Measurements from ENCODE around the gene DCUN1D2. TPM values are rescaled to one million over a fixed set of nuclear protein-coding genes. Genes with fewer than 3 reads are reported as not detected.
A peak's percentile ranks its signal among the peaks of the same experiment; 100 is the strongest.

Gene DCUN1D2
- total and polyA plus RNA-seq, 5 donors from 2014 or later, result 6.8 to 23.0 (median 9.3) TPM

- H3K36me3 ChIP-seq (ENCODE audit: control insufficient read depth, insufficient read depth, low read length), result peaks cover 37% of the 10 kb centered on the region
- peaks cover 31% of the 10 kb centered on the region for H3K36me3 Mint-ChIP-seq
- H3K4me3 Mint-ChIP-seq, result no peak overlapping the region
- no peak for ATAC-seq (ENCODE audit: low read depth in 2 of 2)
- no peaks in the 10 kb centered on the region for H3K9me3 ChIP-seq (ENCODE audit: control insufficient read depth in 2 of 2, low read length in 2 of 2)
- peak overlapping the region in 2 of 3 donors; percentile 48 to 68 for H3K27ac Mint-ChIP-seq
- DNase-seq, result no peak
- H3K27me3 ChIP-seq (ENCODE audit: control insufficient read depth, insufficient read depth, low read length), result no peaks in the 10 kb centered on the region
- no peak overlapping the region for H3K4me3 ChIP-seq (ENCODE audit: low read depth, low read length)
- H3K4me1 ChIP-seq (ENCODE audit: control insufficient read depth, insufficient read depth, low read length, poor library complexity, severe bottlenecking), result no peaks in the 10 kb centered on the region
- peaks cover 0 to 4% (median 0%) of the 10 kb centered on the region in 4 donors for H3K4me1 Mint-ChIP-seq
- H3K27ac ChIP-seq (ENCODE audit: insufficient read depth, low read length, poor library complexity, severe bottlenecking), result no peak overlapping the region
- H3K9me3 Mint-ChIP-seq, result no peaks in the 10 kb centered on the region
- H3K27me3 Mint-ChIP-seq, result no peaks in the 10 kb centered on the region
These were observed 15.6 kb upstream of the DCUN1D2 start for GRCh38 chr13:113506025-113506685.

DNA sequence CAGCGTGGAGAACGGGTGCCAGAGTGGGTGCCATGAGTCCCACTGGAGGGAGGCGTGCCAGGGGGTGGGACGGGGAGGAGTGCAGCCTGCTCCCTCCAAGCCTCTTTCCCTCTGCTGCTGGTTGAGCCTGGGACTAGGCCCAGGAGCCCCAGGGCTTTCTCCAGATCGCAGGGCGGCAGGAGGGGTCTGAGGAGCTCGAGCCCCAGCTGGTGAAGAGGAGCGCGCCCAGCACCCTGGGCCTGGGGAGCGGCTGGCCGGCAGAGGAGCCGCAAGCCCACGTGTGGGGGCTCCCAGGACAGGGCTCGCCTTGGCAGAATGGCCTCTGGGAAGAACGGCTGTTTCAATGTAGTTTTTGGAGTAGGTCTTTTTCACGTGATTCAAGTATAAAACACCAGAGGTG is 12.2 kb upstream of the DCUN1D2 start:
- Mint-ChIP-seq H3K4me3 (no peak overlapping the region), H3K36me3 (peaks cover 43% of the 10 kb centered on the region), H3K27me3 (no peaks in the 10 kb centered on the region), H3K9me3 (no peaks in the 10 kb centered on the region), H3K4me1 (peaks cover 0 to 5% (median under 1%) of the 10 kb centered on the region in 4 donors), H3K27ac (no peak overlapping the region)
- ATAC-seq (ENCODE audit: low read depth in 2 of 2) (no peak), DNase-seq (no peak)
- Histone ChIP-seq H3K27me3 (ENCODE audit: control insufficient read depth, insufficient read depth, low read length) (no peaks in the 10 kb centered on the region), H3K4me3 (ENCODE audit: low read depth, low read length) (no peak overlapping the region), H3K27ac (ENCODE audit: insufficient read depth, low read length, poor library complexity, severe bottlenecking) (no peak overlapping the region), H3K9me3 (ENCODE audit: control insufficient read depth in 2 of 2, low read length in 2 of 2) (no peaks in the 10 kb centered on the region), H3K4me1 (ENCODE audit: control insufficient read depth, insufficient read depth, low read length, poor library complexity, severe bottlenecking) (no peaks in the 10 kb centered on the region), H3K36me3 (ENCODE audit: control insufficient read depth, insufficient read depth, low read length) (peaks cover 61% of the 10 kb centered on the region)

DNA sequence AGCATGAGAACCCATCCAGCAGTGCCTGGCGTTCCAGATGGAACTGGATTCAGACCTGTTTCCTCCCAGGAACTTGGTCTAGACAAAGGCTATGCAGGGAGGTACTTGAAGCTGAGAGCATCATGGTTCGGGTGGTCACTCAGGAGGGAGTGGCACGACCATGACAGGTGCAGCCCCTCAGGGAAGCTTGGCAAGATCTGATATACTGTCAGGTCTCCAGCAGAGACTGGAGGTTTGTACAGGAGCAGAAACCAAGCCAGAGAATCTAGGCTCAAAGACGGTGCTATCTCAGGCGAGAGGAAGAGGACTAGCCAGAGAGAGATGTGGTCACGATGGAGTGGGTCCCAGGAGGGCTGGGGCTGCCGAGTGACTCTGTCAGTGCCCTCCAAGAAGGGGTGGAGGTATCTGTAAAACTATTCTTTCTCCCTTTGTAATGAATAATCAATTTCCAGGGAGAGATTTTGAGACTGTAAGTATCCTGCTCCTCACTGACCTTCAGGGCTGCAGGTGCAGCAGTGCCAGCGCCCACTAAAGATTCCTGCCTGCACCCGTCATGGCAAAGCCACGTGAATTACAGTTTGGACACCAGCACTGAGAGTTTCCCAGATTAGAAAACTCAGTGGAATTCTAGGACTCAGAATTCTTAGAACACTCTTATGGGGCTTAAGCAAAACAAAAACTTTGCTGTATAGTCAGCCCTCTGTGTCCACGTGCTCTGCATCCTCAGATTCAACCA is 10.2 kb upstream of the DCUN1D2 start:
- no peak for ATAC-seq (ENCODE audit: low read depth in 2 of 2)
- peaks cover 77% of the 10 kb centered on the region for H3K36me3 ChIP-seq (ENCODE audit: control insufficient read depth, insufficient read depth, low read length)
- H3K4me3 ChIP-seq (ENCODE audit: low read depth, low read length), result no peak overlapping the region
- Mint-ChIP-seq H3K4me1 (peaks cover 5 to 11% (median 9%) of the 10 kb centered on the region in 4 donors), H3K9me3 (no peaks in the 10 kb centered on the region), H3K27ac (no peak overlapping the region), H3K4me3 (no peak overlapping the region), H3K36me3 (peaks cover 52% of the 10 kb centered on the region), H3K27me3 (no peaks in the 10 kb centered on the region)
- no peak overlapping the region for H3K27ac ChIP-seq (ENCODE audit: insufficient read depth, low read length, poor library complexity, severe bottlenecking)
- H3K27me3 ChIP-seq (ENCODE audit: control insufficient read depth, insufficient read depth, low read length), result no peaks in the 10 kb centered on the region
- DNase-seq, result no peak
- H3K4me1 ChIP-seq (ENCODE audit: control insufficient read depth, insufficient read depth, low read length, poor library complexity, severe bottlenecking), result peaks cover 6% of the 10 kb centered on the region
- no peaks in the 10 kb centered on the region for H3K9me3 ChIP-seq (ENCODE audit: control insufficient read depth in 2 of 2, low read length in 2 of 2)

- H3K27ac Mint-ChIP-seq, result no peak overlapping the region
- no peaks in the 10 kb centered on the region for H3K9me3 ChIP-seq (ENCODE audit: control insufficient read depth in 2 of 2, low read length in 2 of 2)
- no peak overlapping the region for H3K4me3 Mint-ChIP-seq
- no peak overlapping the region for H3K27ac ChIP-seq (ENCODE audit: insufficient read depth, low read length, poor library complexity, severe bottlenecking)
- H3K36me3 Mint-ChIP-seq, result peaks cover 46% of the 10 kb centered on the region
- H3K27me3 Mint-ChIP-seq, result no peaks in the 10 kb centered on the region
- ATAC-seq (ENCODE audit: low read depth in 2 of 2) (no peak), DNase-seq (no peak)
- no peaks in the 10 kb centered on the region for H3K27me3 ChIP-seq (ENCODE audit: control insufficient read depth, insufficient read depth, low read length)
- H3K36me3 ChIP-seq (ENCODE audit: control insufficient read depth, insufficient read depth, low read length), result peaks cover 81% of the 10 kb centered on the region
- H3K4me1 ChIP-seq (ENCODE audit: control insufficient read depth, insufficient read depth, low read length, poor library complexity, severe bottlenecking), result peaks cover 6% of the 10 kb centered on the region
- peaks cover 9 to 18% (median 12%) of the 10 kb centered on the region in 4 donors for H3K4me1 Mint-ChIP-seq
- H3K9me3 Mint-ChIP-seq, result no peaks in the 10 kb centered on the region
- H3K4me3 ChIP-seq (ENCODE audit: low read depth, low read length), result no peak overlapping the region
These were observed 9.4 kb upstream of the DCUN1D2 start for GRCh38 chr13:113499936-113500335.

- H3K27ac ChIP-seq (ENCODE audit: insufficient read depth, low read length, poor library complexity, severe bottlenecking), result no peak overlapping the region
- peaks cover 6% of the 10 kb centered on the region for H3K4me1 ChIP-seq (ENCODE audit: control insufficient read depth, insufficient read depth, low read length, poor library complexity, severe bottlenecking)
- DNase-seq (no peak), ATAC-seq (ENCODE audit: low read depth in 2 of 2) (no peak)
- H3K36me3 ChIP-seq (ENCODE audit: control insufficient read depth, insufficient read depth, low read length), result peaks cover 73% of the 10 kb centered on the region
- H3K4me3 ChIP-seq (ENCODE audit: low read depth, low read length), result no peak overlapping the region
- no peaks in the 10 kb centered on the region for H3K9me3 ChIP-seq (ENCODE audit: control insufficient read depth in 2 of 2, low read length in 2 of 2)
- H3K4me3 Mint-ChIP-seq, result no peak overlapping the region
- peaks cover 14 to 28% (median 20%) of the 10 kb centered on the region in 4 donors for H3K4me1 Mint-ChIP-seq
- no peak overlapping the region for H3K27ac Mint-ChIP-seq
- H3K27me3 ChIP-seq (ENCODE audit: control insufficient read depth, insufficient read depth, low read length), result no peaks in the 10 kb centered on the region
- H3K36me3 Mint-ChIP-seq, result peaks cover 39% of the 10 kb centered on the region
- no peaks in the 10 kb centered on the region for H3K27me3 Mint-ChIP-seq
- no peaks in the 10 kb centered on the region for H3K9me3 Mint-ChIP-seq
These were observed 8.4 kb upstream of the DCUN1D2 start for GRCh38 chr13:113498905-113499304.

- Mint-ChIP-seq H3K27me3 (no peaks in the 10 kb centered on the region), H3K4me3 (no peak overlapping the region), H3K27ac (no peak overlapping the region), H3K9me3 (no peaks in the 10 kb centered on the region), H3K36me3 (peaks cover 39% of the 10 kb centered on the region), H3K4me1 (peaks cover 18 to 44% (median 30%) of the 10 kb centered on the region in 4 donors)
- Histone ChIP-seq H3K4me3 (ENCODE audit: low read depth, low read length) (no peak overlapping the region), H3K4me1 (ENCODE audit: control insufficient read depth, insufficient read depth, low read length, poor library complexity, severe bottlenecking) (peaks cover 14% of the 10 kb centered on the region), H3K9me3 (ENCODE audit: control insufficient read depth in 2 of 2, low read length in 2 of 2) (no peaks in the 10 kb centered on the region), H3K27ac (ENCODE audit: insufficient read depth, low read length, poor library complexity, severe bottlenecking) (no peak overlapping the region), H3K27me3 (ENCODE audit: control insufficient read depth, insufficient read depth, low read length) (no peaks in the 10 kb centered on the region), H3K36me3 (ENCODE audit: control insufficient read depth, insufficient read depth, low read length) (peaks cover 64% of the 10 kb centered on the region)
- ATAC-seq (ENCODE audit: low read depth in 2 of 2) (no peak), DNase-seq (no peak)
These were observed 6.7 kb upstream of the DCUN1D2 start for GRCh38 chr13:113497217-113497616.

GRCh38 chr13:113495494-113496210 is 5.1 kb upstream of the DCUN1D2 start:
- H3K27me3 ChIP-seq (ENCODE audit: control insufficient read depth, insufficient read depth, low read length), result no peaks in the 10 kb centered on the region
- peak overlapping the region in 2 of 4 donors; percentile 38 to 63 for H3K4me3 Mint-ChIP-seq
- peak in 1 of 3 donors; percentile 25 for DNase-seq

More at GRCh38 chr13:113495494-113496210, 5.1 kb upstream of the DCUN1D2 start:
- H3K4me1 ChIP-seq (ENCODE audit: control insufficient read depth, insufficient read depth, low read length, poor library complexity, severe bottlenecking), result peaks cover 22% of the 10 kb centered on the region
- H3K9me3 ChIP-seq (ENCODE audit: control insufficient read depth in 2 of 2, low read length in 2 of 2), result no peaks in the 10 kb centered on the region
- peak overlapping the region in 2 of 3 donors; percentile 79 to 85 for H3K27ac Mint-ChIP-seq
- peaks cover 36% of the 10 kb centered on the region for H3K36me3 Mint-ChIP-seq
- no peaks in the 10 kb centered on the region for H3K27me3 Mint-ChIP-seq
- no peak overlapping the region for H3K4me3 ChIP-seq (ENCODE audit: low read depth, low read length)
- peaks cover 50% of the 10 kb centered on the region for H3K36me3 ChIP-seq (ENCODE audit: control insufficient read depth, insufficient read depth, low read length)
- no peak for ATAC-seq (ENCODE audit: low read depth in 2 of 2)
- H3K9me3 Mint-ChIP-seq, result no peaks in the 10 kb centered on the region
- no peak overlapping the region for H3K27ac ChIP-seq (ENCODE audit: insufficient read depth, low read length, poor library complexity, severe bottlenecking)
- peaks cover 18 to 50% (median 36%) of the 10 kb centered on the region in 4 donors for H3K4me1 Mint-ChIP-seq

All from CD4-positive, CD25-positive, alpha-beta regulatory T cell (primary cell).